Transverse colon (tissue), 4 donors: Measurements from ENCODE around the gene KRT72. TPM values are rescaled to one million over a fixed set of nuclear protein-coding genes. Genes with fewer than 3 reads are reported as not detected.

Experiments used
- DNase-seq: peaks from one replicate; pipeline ENCODE4 v3.0.0-alpha.2; 2019
- H3K27ac ChIP-seq, 4 donors: fragments of 200-600 bp; sonication (generic); 2 replicates each; pipeline ENCODE4 v1.5.1; 2016 to 2018; ENCODE audit warnings: inconsistent platforms in 4 of 4
- H3K27me3 ChIP-seq: fragments of 200-600 bp; sonication (generic); 2 replicates; pipeline ENCODE4 v1.5.1; 2017; ENCODE audit warnings: inconsistent platforms
- H3K36me3 ChIP-seq, 4 donors: fragments of 200-600 bp; sonication (generic); 2 replicates each; pipeline ENCODE4 v1.5.1; 2017 to 2019; ENCODE audit warnings: inconsistent platforms in 4 of 4
- H3K4me1 ChIP-seq, 4 donors: fragments of 200-600 bp; sonication (generic); 2 replicates each; pipeline ENCODE4 v1.5.1; 2017 to 2020; ENCODE audit warnings: inconsistent platforms in 4 of 4
- H3K4me3 ChIP-seq, 4 donors: fragments of 200-600 bp; sonication (generic); 1 replicate in 1 of 4; 2 replicates in 3 of 4; pipeline versions ENCODE4 v1.5.1 to v1.6.1; 2017 to 2019; ENCODE audit warnings: inconsistent platforms in 4 of 4
- H3K9me3 ChIP-seq, 2 donors: fragments of 200-600 bp; sonication (generic); 2 replicates each; pipeline ENCODE4 v1.5.1; 2017 to 2019; ENCODE audit warnings: inconsistent platforms in 2 of 2
- EP300 ChIP-seq: sonication (generic); formaldehyde crosslinking; IDR thresholded peaks from one replicate; pipeline ENCODE4 v1.6.1; 2017; ENCODE audit warnings: antibody characterized with exemption, low read depth
- POLR2A ChIP-seq: fragments of 450-650 bp; IDR thresholded peaks from one replicate; pipeline ENCODE4 v1.6.1; 2016; ENCODE audit warnings: antibody characterized with exemption, mild to moderate bottlenecking, moderate library complexity
- POLR2AphosphoS5 ChIP-seq, 3 donors: sonication (generic); formaldehyde crosslinking; IDR thresholded peaks; one replicate each; pipeline ENCODE4 v1.6.1; 2016; ENCODE audit warnings: antibody characterized with exemption in 3 of 3
- WGBS, 2 donors: methylation state at CpG; one replicate each; pipeline ENCODE4 v1.1.5; 2018; ENCODE audit warnings: low coverage in 1 of 2; 5-methylcytosine and 5-hydroxymethylcytosine counted together
- in situ Hi-C, 4 donors: fragments of 200-750 bp; cut with MboI; loops; one replicate each; pipeline versions ENCODE4 v1.15.0 to v1.15.1; 2017; ENCODE audit warnings: low sequenced_read_pairs in 3 of 4, low pct_ligation_motif_present in 1 of 4, low pct_unique_long_range_greater_than_20kb in 1 of 4
- intact Hi-C: fragments of 100-400 bp; cut with DNase I; formaldehyde crosslinking; loops from one replicate; pipeline ENCODE4 v1.15.1; 2023; ENCODE audit warnings: low total_unique reads
- total RNA-seq, 4 donors: library from RNA; depleted of rRNA; stranded (reverse); fragments of >200 nt; gene quantifications; one replicate each; pipeline ENCODE4 v1.1.0, GENCODE V29; 2016
- TF ChIP-seq, protein P1 (sequence below), 5 experiments: fragments of 200-600 bp in 3 of 5; fragments of 450-650 bp in 2 of 5; sonication (generic) in 3 of 5; IDR thresholded peaks; 1 replicate in 2 of 5; 2 replicates in 3 of 5; pipeline ENCODE4 v1.5.1; 2016 to 2017; ENCODE audit warnings: antibody characterized with exemption in 5 of 5, inconsistent platforms in 3 of 5, mild to moderate bottlenecking in 2 of 5, moderate library complexity in 1 of 5

The KRT72 gene
- total RNA-seq, 4 donors from 2014 or later, result not detected

DNA sequence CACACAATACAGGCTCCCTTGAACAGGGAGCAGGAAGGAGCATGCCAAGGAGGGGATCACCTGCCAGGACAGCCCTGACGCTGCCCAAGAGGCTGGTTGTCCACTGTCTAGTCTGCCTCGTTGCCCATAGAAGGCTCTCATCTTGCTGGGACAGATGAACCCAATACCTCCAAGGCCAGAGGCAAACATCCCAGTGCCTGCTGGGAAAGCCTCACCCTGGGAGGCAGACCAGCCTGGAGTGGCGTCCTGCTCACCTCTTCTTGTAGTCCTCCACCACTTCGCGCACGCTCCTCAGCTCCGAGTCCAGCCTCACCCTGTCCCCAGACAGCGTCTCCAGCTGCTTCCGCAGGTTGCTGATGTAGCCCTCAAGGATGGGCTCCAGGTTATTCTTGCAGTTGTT is 14.6 kb upstream of the KRT72 start:
- H3K36me3 ChIP-seq, result no peaks in the 10 kb centered on the region
- intact Hi-C loops (no loop called here), in situ Hi-C loops (no loop called here)
- peaks cover 4% of the 10 kb centered on the region for H3K27me3 ChIP-seq
- no peak overlapping the region for H3K4me3 ChIP-seq
- no peaks in the 10 kb centered on the region for H3K9me3 ChIP-seq
- no peak overlapping the region for H3K27ac ChIP-seq
- 80% methylated on average over 9 of the region's 9 CpGs; no CpG with 5 or more reads in 1 of the 2 donors for WGBS, 2 donors
- TF ChIP-seq, protein P1, sequence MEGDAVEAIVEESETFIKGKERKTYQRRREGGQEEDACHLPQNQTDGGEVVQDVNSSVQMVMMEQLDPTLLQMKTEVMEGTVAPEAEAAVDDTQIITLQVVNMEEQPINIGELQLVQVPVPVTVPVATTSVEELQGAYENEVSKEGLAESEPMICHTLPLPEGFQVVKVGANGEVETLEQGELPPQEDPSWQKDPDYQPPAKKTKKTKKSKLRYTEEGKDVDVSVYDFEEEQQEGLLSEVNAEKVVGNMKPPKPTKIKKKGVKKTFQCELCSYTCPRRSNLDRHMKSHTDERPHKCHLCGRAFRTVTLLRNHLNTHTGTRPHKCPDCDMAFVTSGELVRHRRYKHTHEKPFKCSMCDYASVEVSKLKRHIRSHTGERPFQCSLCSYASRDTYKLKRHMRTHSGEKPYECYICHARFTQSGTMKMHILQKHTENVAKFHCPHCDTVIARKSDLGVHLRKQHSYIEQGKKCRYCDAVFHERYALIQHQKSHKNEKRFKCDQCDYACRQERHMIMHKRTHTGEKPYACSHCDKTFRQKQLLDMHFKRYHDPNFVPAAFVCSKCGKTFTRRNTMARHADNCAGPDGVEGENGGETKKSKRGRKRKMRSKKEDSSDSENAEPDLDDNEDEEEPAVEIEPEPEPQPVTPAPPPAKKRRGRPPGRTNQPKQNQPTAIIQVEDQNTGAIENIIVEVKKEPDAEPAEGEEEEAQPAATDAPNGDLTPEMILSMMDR (IDR thresholded peaks at IDR 0.05), result no peak
- no peak for TF ChIP-seq POLR2AphosphoS5 (IDR thresholded peaks at IDR 0.05)
- TF ChIP-seq EP300, result no peak
- no peak for TF ChIP-seq POLR2A
- DNase-seq, result no peak
- H3K4me1 ChIP-seq, result no peaks in the 10 kb centered on the region

DNA sequence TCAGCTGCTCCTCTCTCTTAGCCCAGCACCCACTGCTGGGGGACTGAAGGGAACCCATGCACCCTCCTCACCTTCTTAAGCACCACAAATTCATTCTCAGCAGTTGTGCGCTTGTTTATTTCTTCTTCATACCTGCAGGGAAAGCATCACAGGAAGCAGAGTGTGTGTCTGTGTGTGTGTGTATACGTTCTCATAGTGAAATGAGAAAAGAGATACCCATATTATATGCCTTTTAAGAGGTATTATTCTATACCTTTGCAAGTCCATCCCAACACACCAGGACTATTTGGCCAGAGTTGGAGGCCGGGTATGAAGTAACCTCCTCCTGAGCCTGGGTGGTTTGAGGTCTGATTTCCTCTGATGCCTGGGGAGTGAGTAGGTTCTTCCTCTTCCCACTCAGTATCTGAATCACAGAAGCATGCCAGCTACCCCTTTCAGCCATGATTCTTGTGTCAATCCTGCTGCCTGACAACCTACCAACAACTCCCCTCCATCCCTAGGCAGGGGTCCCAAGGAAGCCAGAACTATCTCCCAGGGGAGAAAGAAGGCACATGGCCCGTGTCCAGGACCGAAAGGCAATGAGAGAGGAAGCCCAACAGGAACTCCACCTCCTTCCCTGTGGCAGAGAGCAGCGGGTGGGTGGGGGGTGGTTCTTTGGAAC is 14.1 kb upstream of the KRT72 start:
- in situ Hi-C loops (no loop called here), intact Hi-C loops (no loop called here)
- Histone ChIP-seq H3K36me3 (no peaks in the 10 kb centered on the region), H3K9me3 (no peaks in the 10 kb centered on the region), H3K27ac (no peak overlapping the region), H3K4me3 (no peak overlapping the region), H3K4me1 (no peaks in the 10 kb centered on the region), H3K27me3 (peaks cover 9% of the 10 kb centered on the region)
- TF ChIP-seq EP300, result no peak
- TF ChIP-seq, protein P1 (IDR thresholded peaks at IDR 0.05), result no peak
- 51 to 58% methylated on average over 2 to 6 of the region's 6 CpGs for WGBS, 2 donors
- no peak for DNase-seq

DNA sequence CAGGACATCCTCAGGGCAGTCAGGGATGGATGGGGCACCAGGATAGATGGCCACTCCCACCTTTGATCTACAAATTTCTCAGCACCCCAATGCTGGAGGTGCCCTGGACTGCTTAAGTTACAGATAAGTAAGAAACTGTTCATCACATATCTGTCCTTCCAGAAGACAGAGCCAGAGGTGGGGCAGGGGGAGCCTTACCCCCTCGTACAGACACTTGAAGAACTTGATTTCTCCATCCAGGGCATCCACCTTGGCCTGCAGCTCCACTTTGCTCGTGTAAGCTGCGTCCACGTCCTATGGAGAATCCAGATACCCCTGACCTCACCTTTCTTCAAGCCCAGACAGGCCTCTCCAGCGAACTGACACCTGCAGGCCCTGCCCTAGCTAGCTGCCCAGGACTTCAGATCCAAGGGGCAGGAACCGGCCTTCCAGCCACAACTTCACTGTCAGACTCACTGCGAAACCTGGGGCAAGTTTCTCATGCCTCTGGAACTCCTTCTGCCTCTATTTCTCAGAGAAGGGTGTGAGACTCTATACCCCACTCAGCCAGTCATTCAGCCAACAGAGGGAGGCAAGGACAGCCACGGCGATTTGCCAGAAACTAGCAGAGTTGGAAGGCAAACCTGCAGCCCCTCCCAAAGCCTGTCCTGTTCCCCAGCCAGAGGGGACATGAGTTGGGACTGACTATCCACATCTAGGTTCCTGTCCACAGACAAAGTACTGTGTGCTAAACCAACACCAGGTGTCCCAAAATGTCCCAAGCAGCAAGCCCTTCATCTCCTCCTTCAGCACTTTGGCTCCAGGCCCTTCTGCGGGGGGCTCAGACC is 13.3 kb upstream of the KRT72 start:
- TF ChIP-seq, protein P1 (IDR thresholded peaks at IDR 0.05), result no peak
- TF ChIP-seq EP300 (no peak), POLR2A (no peak), POLR2AphosphoS5 (IDR thresholded peaks at IDR 0.05) (no peak)
- H3K4me3 ChIP-seq, result no peak overlapping the region
- H3K27ac ChIP-seq, result no peak overlapping the region
- 83 to 100% methylated on average over 2 to 9 of the region's 10 CpGs for WGBS, 2 donors
- intact Hi-C loops, result no loop called here
- in situ Hi-C loops, result no loop called here
- peaks cover 13% of the 10 kb centered on the region for H3K27me3 ChIP-seq
- H3K9me3 ChIP-seq, result no peaks in the 10 kb centered on the region
- H3K36me3 ChIP-seq, result no peaks in the 10 kb centered on the region
- no peak for DNase-seq
- H3K4me1 ChIP-seq, result no peaks in the 10 kb centered on the region

DNA sequence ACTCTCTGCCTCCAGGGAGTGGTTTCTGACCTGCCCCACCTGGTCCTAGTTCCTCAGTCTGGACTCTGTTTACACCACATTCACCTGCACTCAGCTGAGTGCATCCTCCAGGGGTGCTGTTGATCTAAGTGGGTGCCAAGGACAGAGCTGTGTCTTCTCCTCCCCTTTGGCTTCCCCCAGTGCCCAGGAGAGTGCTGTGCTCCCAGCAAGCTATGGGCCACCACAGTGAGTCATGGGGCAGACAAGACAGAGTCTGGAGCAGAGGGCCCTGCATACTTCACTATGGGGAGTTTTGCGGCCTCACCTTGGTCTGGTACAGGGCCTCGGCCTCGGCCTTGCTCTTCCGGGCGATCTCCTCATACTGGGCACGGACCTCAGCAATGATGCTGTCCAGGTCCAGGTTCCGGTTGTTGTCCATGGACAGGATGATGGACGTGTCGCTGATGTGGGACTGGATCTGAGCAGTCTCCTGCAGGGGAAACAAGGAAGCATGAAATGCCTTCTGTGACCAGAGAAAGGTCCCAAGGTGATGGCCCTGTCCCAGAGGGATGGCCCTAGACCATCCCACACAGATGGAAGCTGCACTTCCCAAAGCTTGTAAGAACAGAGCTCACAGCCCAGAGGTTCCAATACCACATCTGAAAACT is 12.2 kb upstream of the KRT72 start:
- no peak for DNase-seq
- intact Hi-C loops, result no loop called here
- no peak overlapping the region for H3K27ac ChIP-seq
- H3K36me3 ChIP-seq, result no peaks in the 10 kb centered on the region
- no peaks in the 10 kb centered on the region for H3K4me1 ChIP-seq
- peaks cover 23% of the 10 kb centered on the region for H3K27me3 ChIP-seq
- no peaks in the 10 kb centered on the region for H3K9me3 ChIP-seq
- WGBS, 2 donors, result 96% methylated on average over 9 of the region's 9 CpGs; no CpG with 5 or more reads in 1 of the 2 donors
- H3K4me3 ChIP-seq, result no peak overlapping the region
- no peak for TF ChIP-seq POLR2A
- TF ChIP-seq, protein P1 (IDR thresholded peaks at IDR 0.05), result no peak
- TF ChIP-seq POLR2AphosphoS5 (IDR thresholded peaks at IDR 0.05), result no peak
- TF ChIP-seq EP300, result no peak
- in situ Hi-C loops, result no loop called here
